HEK293 (cell line): ENCODE results near the gene PGAP1.

Source experiments
- ZNF174 ChIP-seq: fragments of 450-650 bp; formaldehyde crosslinking; IDR thresholded peaks from 2 replicates; pipeline ENCODE4 v1.5.0; 2017; ENCODE audit warnings: missing biosample characterization, mild to moderate bottlenecking, missing genetic modification characterization
- ZNF426 ChIP-seq: fragments of 450-650 bp; formaldehyde crosslinking; IDR thresholded peaks from 2 replicates; pipeline ENCODE4 v1.5.1; 2017; ENCODE audit warnings: missing biosample characterization, missing genetic modification characterization, mild to moderate bottlenecking, inconsistent platforms, moderate library complexity

GRCh38 chr2:196884368-196884767 lies 42.1 kb downstream of the PGAP1 start:
- no peak for TF ChIP-seq ZNF174 (tag by site-specific recombination)
- TF ChIP-seq ZNF426 (tag by site-specific recombination) = no peak
